Measurements from ENCODE around the gene DNAJC15. TPM values are rescaled to one million over a fixed set of nuclear protein-coding genes. Genes with fewer than 3 reads are reported as not detected.

DNAJC15 gene
- total RNA-seq, 1 donor from 2014 or later, result 30.1 TPM

DNA sequence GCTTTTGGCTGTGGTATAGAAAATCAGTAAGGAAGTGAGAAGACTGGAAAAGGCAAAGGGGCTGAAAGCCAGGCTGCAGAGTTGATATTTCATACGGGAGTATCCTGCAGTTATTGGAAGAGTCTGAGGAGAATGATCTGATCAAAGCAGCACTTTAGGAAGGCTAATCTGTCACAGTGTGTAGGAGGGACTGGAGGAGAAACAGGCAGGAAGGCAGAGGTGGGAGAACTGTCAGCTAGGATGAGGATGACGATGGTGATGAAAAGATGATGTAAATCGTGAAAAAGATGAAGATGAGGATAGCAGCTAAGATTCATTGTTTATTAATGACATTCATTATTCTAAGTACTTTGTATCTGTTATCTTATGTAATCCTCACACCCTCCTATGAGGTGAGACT, 123.0 kb downstream of the DNAJC15 start:
- H3K9me3 ChIP-seq (replicated peaks), result no peaks in the 10 kb centered on the region
- DNase-seq, result no peak
- intact Hi-C loops (cut with micrococcal nuclease), result no loop called here
- peaks cover 47% of the 10 kb centered on the region for H3K27me3 ChIP-seq (ENCODE audit: low read depth)
- TF ChIP-seq, protein P1, sequence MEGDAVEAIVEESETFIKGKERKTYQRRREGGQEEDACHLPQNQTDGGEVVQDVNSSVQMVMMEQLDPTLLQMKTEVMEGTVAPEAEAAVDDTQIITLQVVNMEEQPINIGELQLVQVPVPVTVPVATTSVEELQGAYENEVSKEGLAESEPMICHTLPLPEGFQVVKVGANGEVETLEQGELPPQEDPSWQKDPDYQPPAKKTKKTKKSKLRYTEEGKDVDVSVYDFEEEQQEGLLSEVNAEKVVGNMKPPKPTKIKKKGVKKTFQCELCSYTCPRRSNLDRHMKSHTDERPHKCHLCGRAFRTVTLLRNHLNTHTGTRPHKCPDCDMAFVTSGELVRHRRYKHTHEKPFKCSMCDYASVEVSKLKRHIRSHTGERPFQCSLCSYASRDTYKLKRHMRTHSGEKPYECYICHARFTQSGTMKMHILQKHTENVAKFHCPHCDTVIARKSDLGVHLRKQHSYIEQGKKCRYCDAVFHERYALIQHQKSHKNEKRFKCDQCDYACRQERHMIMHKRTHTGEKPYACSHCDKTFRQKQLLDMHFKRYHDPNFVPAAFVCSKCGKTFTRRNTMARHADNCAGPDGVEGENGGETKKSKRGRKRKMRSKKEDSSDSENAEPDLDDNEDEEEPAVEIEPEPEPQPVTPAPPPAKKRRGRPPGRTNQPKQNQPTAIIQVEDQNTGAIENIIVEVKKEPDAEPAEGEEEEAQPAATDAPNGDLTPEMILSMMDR (IDR thresholded peaks at IDR 0.05; ENCODE audit: borderline replicate concordance), result no peak
- no peak overlapping the region for H3K27ac ChIP-seq (replicated peaks)
- H3K36me3 ChIP-seq, result no peaks in the 10 kb centered on the region
- no peak overlapping the region for H3K4me3 ChIP-seq
- H3K4me1 ChIP-seq, result no peaks in the 10 kb centered on the region

DNA sequence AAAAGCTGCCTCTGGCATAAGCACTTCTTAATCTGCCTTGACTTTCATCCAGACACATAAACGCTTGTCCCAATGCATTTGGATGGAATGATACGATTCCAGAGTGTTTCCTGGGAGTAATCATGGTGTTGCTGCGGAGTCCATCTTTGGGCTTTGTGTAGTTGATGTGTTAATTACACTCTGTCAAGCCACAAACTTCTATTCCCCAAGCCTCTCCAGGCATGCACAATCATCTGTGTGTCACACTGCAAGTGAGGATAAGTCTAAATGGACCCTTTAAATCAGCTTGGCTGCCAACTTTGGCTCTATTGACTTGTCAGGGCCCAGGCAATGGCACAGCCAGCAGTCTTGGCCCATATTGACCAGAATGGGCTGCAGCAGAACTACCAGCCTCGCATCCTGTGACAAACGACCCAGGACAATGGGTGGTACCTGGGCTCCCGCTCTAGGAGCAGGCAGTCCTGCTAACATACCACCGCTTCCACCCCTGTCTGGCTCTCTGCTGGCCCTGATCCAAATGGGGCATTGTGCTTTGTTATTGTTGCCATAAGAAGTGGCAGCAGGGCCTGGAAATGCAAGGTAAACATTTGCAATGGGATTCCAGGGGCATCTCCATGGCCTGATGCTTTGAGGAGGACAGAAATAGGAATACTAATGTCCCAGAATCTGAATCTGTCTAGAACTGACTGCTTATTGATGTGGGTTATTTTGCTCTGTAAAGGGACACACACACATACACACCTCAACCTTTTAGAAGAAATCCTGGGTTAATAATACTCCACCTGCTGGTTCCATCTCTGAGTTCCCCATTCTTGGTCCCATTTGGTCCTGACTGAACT, 127.2 kb downstream of the DNAJC15 start:
- no peak for DNase-seq
- TF ChIP-seq, protein P1 (IDR thresholded peaks at IDR 0.05; ENCODE audit: borderline replicate concordance), result no peak
- intact Hi-C loops (cut with micrococcal nuclease), result no loop called here
- Histone ChIP-seq H3K27me3 (ENCODE audit: low read depth) (peaks cover 52% of the 10 kb centered on the region), H3K36me3 (no peaks in the 10 kb centered on the region), H3K4me3 (no peak overlapping the region), H3K9me3 (replicated peaks) (no peaks in the 10 kb centered on the region), H3K27ac (replicated peaks) (no peak overlapping the region), H3K4me1 (no peaks in the 10 kb centered on the region)

DNA sequence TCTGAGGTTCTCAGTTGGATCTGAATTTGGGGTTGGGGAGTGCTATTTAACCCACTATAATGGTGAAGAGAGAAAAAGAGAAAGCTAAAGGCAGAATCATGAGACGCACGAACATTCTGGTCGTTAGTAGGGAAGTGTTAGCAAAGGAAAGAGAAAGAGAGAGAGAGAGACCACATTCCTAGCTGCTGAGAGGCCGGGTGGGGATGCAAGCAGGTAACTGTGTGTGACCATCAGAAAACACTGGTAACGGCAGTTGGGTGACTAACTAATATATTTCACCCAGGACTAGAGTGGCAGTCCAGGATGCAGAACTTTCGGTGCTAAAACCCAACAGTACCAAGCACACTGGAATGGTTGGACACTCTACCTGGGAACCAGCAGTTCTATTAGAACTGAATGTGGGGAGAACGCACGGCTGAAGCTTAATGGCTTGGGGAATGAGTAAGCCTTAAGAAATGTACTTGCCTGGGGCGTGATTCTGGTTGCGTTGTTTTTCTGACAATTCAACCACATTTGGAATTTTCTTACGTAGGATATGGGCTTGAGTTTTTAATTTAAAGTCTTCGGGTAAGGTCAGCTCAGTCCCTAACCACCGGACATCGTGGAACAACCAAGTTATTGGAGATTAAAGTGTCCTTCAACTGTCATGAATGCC, 130.2 kb downstream of the DNAJC15 start:
- intact Hi-C loops (cut with micrococcal nuclease), result no loop called here
- TF ChIP-seq, protein P1 (IDR thresholded peaks at IDR 0.05; ENCODE audit: borderline replicate concordance), result no peak
- no peak for DNase-seq

DNA sequence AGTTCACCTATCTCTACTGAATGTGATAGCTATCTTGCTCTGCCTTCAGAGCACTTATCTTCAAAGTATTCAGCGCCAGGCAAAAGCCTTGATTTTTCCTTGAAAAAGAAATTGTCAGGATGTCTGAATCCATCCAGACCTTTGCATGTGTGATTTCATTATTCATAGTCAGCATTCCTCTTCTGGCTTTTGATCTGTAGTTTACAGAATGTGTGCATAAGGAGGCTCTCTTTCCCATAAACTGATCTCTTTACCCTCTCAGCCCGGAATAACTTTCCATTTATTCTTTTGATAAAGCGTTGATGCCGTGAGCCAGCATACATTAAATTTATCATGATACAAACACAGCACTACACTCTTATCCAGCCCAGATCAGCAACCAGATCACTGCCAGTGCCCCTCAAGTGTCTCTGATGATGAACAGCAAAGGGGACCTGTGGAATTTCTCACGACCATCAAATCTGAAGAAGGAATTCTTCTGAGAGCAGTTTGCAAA, 130.8 kb downstream of the DNAJC15 start:
- intact Hi-C loops (cut with micrococcal nuclease), result no loop called here
- no peaks in the 10 kb centered on the region for H3K9me3 ChIP-seq (replicated peaks)

More for the DNA sequence above, 130.2 kb downstream of the DNAJC15 start:
- Histone ChIP-seq H3K27ac (replicated peaks) (no peak overlapping the region), H3K27me3 (ENCODE audit: low read depth) (peaks cover 25% of the 10 kb centered on the region), H3K4me3 (no peak overlapping the region), H3K4me1 (no peaks in the 10 kb centered on the region), H3K36me3 (no peaks in the 10 kb centered on the region), H3K9me3 (replicated peaks) (no peaks in the 10 kb centered on the region)

DNA sequence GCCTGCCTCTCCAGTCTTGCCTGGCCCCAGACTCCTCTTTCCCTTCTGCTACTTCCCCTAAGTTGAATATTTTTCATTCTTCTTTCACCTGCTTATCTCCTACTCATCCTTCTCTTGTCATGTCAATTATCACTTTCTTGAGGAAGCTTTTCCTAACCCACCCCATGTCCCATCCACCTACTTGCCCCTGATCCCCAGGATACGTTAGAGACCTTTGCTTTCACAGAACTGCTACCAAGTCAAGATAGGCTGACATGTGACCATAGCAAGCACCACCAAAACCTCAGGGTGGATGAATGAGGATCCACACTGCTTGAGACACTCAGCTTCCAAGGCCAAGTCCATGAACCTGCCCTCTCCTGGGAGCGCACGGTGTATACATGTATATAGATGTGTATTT, 131.5 kb downstream of the DNAJC15 start:
- H3K27ac ChIP-seq (replicated peaks), result no peak overlapping the region
- TF ChIP-seq, protein P1 (IDR thresholded peaks at IDR 0.05; ENCODE audit: borderline replicate concordance), result no peak
- intact Hi-C loops (cut with micrococcal nuclease), result no loop called here
- H3K4me1 ChIP-seq, result no peaks in the 10 kb centered on the region
- no peak for DNase-seq
- H3K27me3 ChIP-seq (ENCODE audit: low read depth), result peaks cover 17% of the 10 kb centered on the region
- H3K4me3 ChIP-seq, result no peak overlapping the region
- no peaks in the 10 kb centered on the region for H3K9me3 ChIP-seq (replicated peaks)
- H3K36me3 ChIP-seq, result no peaks in the 10 kb centered on the region

More for the DNA sequence above, 130.8 kb downstream of the DNAJC15 start:
- DNase-seq, result no peak
- TF ChIP-seq, protein P1 (IDR thresholded peaks at IDR 0.05; ENCODE audit: borderline replicate concordance), result no peak
- Histone ChIP-seq H3K27me3 (ENCODE audit: low read depth) (peaks cover 21% of the 10 kb centered on the region), H3K4me1 (no peaks in the 10 kb centered on the region), H3K4me3 (no peak overlapping the region), H3K27ac (replicated peaks) (no peak overlapping the region), H3K36me3 (no peaks in the 10 kb centered on the region)

Data from left ventricle myocardium inferior (tissue), 1 donor.